Loucy (cell line): Measurements from ENCODE around the gene VEPH1.

Experiments
- CTCF ChIP-seq: fragments of 200-600 bp; sonication (generic); conservative IDR thresholded peaks from 2 replicates; pipeline ENCODE4 v1.5.1; 2014; ENCODE audit warnings: mild to moderate bottlenecking, antibody characterized with exemption, low read length
- EZH2phosphoT487 ChIP-seq: fragments of 200-600 bp; IDR thresholded peaks from 2 replicates; pipeline ENCODE4 v1.6.1; 2018; ENCODE audit warnings: antibody characterized with exemption, mild to moderate bottlenecking, moderate library complexity, borderline replicate concordance

DNA sequence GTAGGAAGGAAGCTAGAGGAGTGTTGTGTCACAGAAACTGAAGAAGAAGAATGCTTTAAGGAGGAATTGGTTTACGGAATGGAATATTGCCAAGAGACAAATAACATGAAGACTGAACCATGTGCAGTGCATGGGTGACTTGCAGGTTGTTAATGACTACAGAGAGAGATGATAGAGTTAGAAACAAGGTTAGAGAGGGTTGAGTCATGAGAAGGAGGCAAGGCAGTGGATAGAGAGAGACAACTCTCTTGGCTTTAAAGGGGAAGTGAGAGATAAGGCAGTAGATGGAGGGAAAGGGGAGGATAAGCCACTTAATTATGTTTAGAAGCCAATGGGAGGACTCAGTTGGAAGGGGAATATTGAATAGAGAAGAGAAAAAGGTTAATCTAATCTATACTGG lies 224.0 kb downstream of the VEPH1 start:
- TF ChIP-seq CTCF = no peak
- TF ChIP-seq EZH2phosphoT487 = no peak
